Glutamatergic neuron (in vitro differentiated cells): Measurements from ENCODE around the gene NUDT3. TPM values are rescaled to one million over a fixed set of nuclear protein-coding genes. Genes with fewer than 3 reads are reported as not detected.

Experiments used
- DNase-seq: peaks from one replicate; pipeline ENCODE4 v3.0.0; 2022
- H3K27ac Mint-ChIP-seq: one replicate; pipeline ENCODE4 v1.8.0; 2020; ENCODE audit warnings: mild to moderate bottlenecking, mixed read lengths, inconsistent platforms; ENCODE audit not compliant: unreplicated experiment
- H3K27me3 Mint-ChIP-seq: one replicate; pipeline ENCODE4 v1.8.0; 2020; ENCODE audit warnings: mild to moderate bottlenecking, moderate library complexity, mixed read lengths, inconsistent platforms; ENCODE audit not compliant: unreplicated experiment
- H3K36me3 Mint-ChIP-seq: one replicate; pipeline ENCODE4 v1.8.0; 2020; ENCODE audit warnings: mild to moderate bottlenecking, mixed read lengths, inconsistent platforms; ENCODE audit not compliant: unreplicated experiment
- H3K4me1 Mint-ChIP-seq: one replicate; pipeline ENCODE4 v1.8.0; 2020; ENCODE audit warnings: mild to moderate bottlenecking, low read depth, mixed read lengths, inconsistent platforms; ENCODE audit not compliant: unreplicated experiment
- H3K4me3 Mint-ChIP-seq: one replicate; pipeline ENCODE4 v1.8.0; 2020; ENCODE audit warnings: mild to moderate bottlenecking, mixed read lengths, inconsistent platforms; ENCODE audit not compliant: unreplicated experiment
- H3K9me3 Mint-ChIP-seq: one replicate; pipeline ENCODE4 v1.8.0; 2020; ENCODE audit warnings: mild to moderate bottlenecking, moderate library complexity, mixed read lengths, inconsistent platforms; ENCODE audit not compliant: unreplicated experiment
- CTCF ChIP-seq: fragments of 200-600 bp; sonication (generic); IDR thresholded peaks from one replicate; pipeline ENCODE4 v1.5.0; 2021; ENCODE audit not compliant: partially characterized antibody, unreplicated experiment
- total RNA-seq: library from RNA; stranded (reverse); fragmentation: NEBNext Ultra II Directional; extraction: Animal tissue kit (Norgen Biotek cat#: 25700); gene quantifications from one replicate; pipeline ENCODE4 v1.2.1, GENCODE V29; 2021; ENCODE audit not compliant: unreplicated experiment

Gene NUDT3
- total RNA-seq, 1 donor from 2014 or later, result 76.1 TPM

GRCh38 chr6:34390531-34391472 lies 1.7 kb downstream of the NUDT3 start:
- Mint-ChIP-seq H3K4me1 (peaks cover 8% of the 10 kb centered on the region), H3K36me3 (no peaks in the 10 kb centered on the region), H3K27me3 (peaks cover 4% of the 10 kb centered on the region), H3K27ac (no peak overlapping the region), H3K4me3 (no peak overlapping the region), H3K9me3 (peaks cover 6% of the 10 kb centered on the region)
- DNase-seq, result no peak
- no peak for TF ChIP-seq CTCF

GRCh38 chr6:34389034-34389433 lies 3.4 kb downstream of the NUDT3 start:
- peaks cover 6% of the 10 kb centered on the region for H3K9me3 Mint-ChIP-seq
- H3K36me3 Mint-ChIP-seq, result no peaks in the 10 kb centered on the region
- H3K4me3 Mint-ChIP-seq, result peak overlapping the region; percentile 58
- H3K27me3 Mint-ChIP-seq, result peaks cover 4% of the 10 kb centered on the region
- DNase-seq, result no peak
- H3K4me1 Mint-ChIP-seq, result peaks cover 10% of the 10 kb centered on the region
- H3K27ac Mint-ChIP-seq, result peak overlapping the region; percentile 66
- no peak for TF ChIP-seq CTCF

- H3K4me3 Mint-ChIP-seq, result no peak overlapping the region
- peaks cover 4% of the 10 kb centered on the region for H3K27me3 Mint-ChIP-seq
- no peak for DNase-seq
- H3K4me1 Mint-ChIP-seq, result peaks cover 15% of the 10 kb centered on the region
- no peaks in the 10 kb centered on the region for H3K36me3 Mint-ChIP-seq
- no peak for TF ChIP-seq CTCF
- peaks cover 5% of the 10 kb centered on the region for H3K9me3 Mint-ChIP-seq
- H3K27ac Mint-ChIP-seq, result no peak overlapping the region
Measured at GRCh38 chr6:34388421-34388820, 4.0 kb downstream of the NUDT3 start.

- peaks cover 15% of the 10 kb centered on the region for H3K4me1 Mint-ChIP-seq
- H3K27me3 Mint-ChIP-seq, result peaks cover 2% of the 10 kb centered on the region
- no peaks in the 10 kb centered on the region for H3K9me3 Mint-ChIP-seq
- no peak overlapping the region for H3K27ac Mint-ChIP-seq
- DNase-seq, result no peak
- no peak overlapping the region for H3K4me3 Mint-ChIP-seq
- H3K36me3 Mint-ChIP-seq, result no peaks in the 10 kb centered on the region
- TF ChIP-seq CTCF, result no peak
Measured at GRCh38 chr6:34386316-34387137, 5.9 kb downstream of the NUDT3 start.
